Heart left ventricle (tissue), 16 donors: Measurements from ENCODE around the gene POT1. TPM values are rescaled to one million over a fixed set of nuclear protein-coding genes. Genes with fewer than 3 reads are reported as not detected.

ENCODE experiments used
- ATAC-seq, 4 donors: fragments of 200-7000 bp; cut with Tn5 transposase; one replicate each; pipeline ENCODE4 v1.9.1; 2020 to 2022; ENCODE audit warnings: moderate library complexity in 4 of 4, mild to moderate bottlenecking in 3 of 4, moderate number of reproducible peaks in 1 of 4
- DNase-seq, 5 donors: peaks; one replicate each; pipeline ENCODE4 v3.0.0-alpha.2; 2020
- H3K27ac ChIP-seq, 12 donors: fragments of 200-600 bp; sonication (generic) in 4 of 12; one replicate each; pipeline versions ENCODE4 v1.5.0 to v1.8.0; 2016 to 2022; ENCODE audit warnings: mild to moderate bottlenecking in 2 of 12
- H3K27me3 ChIP-seq, 9 donors: fragments of 200-600 bp; sonication (generic) in 2 of 9; one replicate each; pipeline versions ENCODE4 v1.5.1 to v1.8.0; 2016 to 2022; ENCODE audit warnings: mild to moderate bottlenecking in 3 of 9
- H3K36me3 ChIP-seq, 9 donors: fragments of 200-600 bp; sonication (generic) in 2 of 9; one replicate each; pipeline versions ENCODE4 v1.5.0 to v1.8.0; 2018 to 2022; ENCODE audit warnings: mild to moderate bottlenecking in 2 of 9
- H3K4me1 ChIP-seq, 12 donors: fragments of 200-600 bp; sonication (generic) in 4 of 12; one replicate each; pipeline versions ENCODE4 v1.5.0 to v1.8.0; 2016 to 2022; ENCODE audit warnings: mild to moderate bottlenecking in 3 of 12
- H3K4me3 ChIP-seq, 12 donors: fragments of 200-600 bp; sonication (generic) in 4 of 12; one replicate each; pipeline versions ENCODE4 v1.5.0 to v1.8.0; 2017 to 2022; ENCODE audit warnings: mild to moderate bottlenecking in 9 of 12, moderate library complexity in 4 of 12
- H3K9me3 ChIP-seq, 12 donors: fragments of 200-600 bp; sonication (generic) in 4 of 12; one replicate each; pipeline versions ENCODE4 v1.5.0 to v1.8.0; 2016 to 2022; ENCODE audit warnings: mild to moderate bottlenecking in 1 of 12
- CTCF ChIP-seq, 12 donors: fragments of 200-600 bp; sonication (generic) in 4 of 12; IDR thresholded peaks; one replicate each; pipeline versions ENCODE4 v1.5.0 to v1.8.0; 2018 to 2022; ENCODE audit warnings: antibody characterized with exemption in 12 of 12, mild to moderate bottlenecking in 5 of 12
- POLR2A ChIP-seq, 2 donors: fragments of 450-650 bp; IDR thresholded peaks; one replicate each; pipeline ENCODE4 v1.6.1; 2017; ENCODE audit warnings: antibody characterized with exemption in 2 of 2, mild to moderate bottlenecking in 2 of 2, moderate library complexity in 2 of 2
- WGBS, 4 donors: extraction: QIAGEN DNeasy Blood & Tissue Kit in 2 of 4; methylation state at CpG; one replicate each; pipeline versions ENCODE4 v1.1.5 to v1.1.7; 2013 to 2018; 5-methylcytosine and 5-hydroxymethylcytosine counted together
- intact Hi-C, 10 donors: fragments of 100-400 bp; cut with DNase I; formaldehyde crosslinking; loops; one replicate each; pipeline versions ENCODE4 v1.11.1 to v1.14.2; 2022
- polyA plus RNA-seq, 2 donors: library from polyadenylated mRNA; stranded (reverse); fragments of 200-250 nt; gene quantifications; one replicate each; pipeline ENCODE4 v1.2.3, GENCODE V29; 2013
- total RNA-seq, 9 donors: library from RNA; depleted of rRNA in 2 of 9; stranded (reverse); fragments of >200 nt in 2 of 9; fragmentation: NEBNext Ultra II Directional in 3 of 9; extraction: Animal tissue kit (Norgen Biotek cat#: 25700) in 3 of 9; gene quantifications; one replicate each; pipeline versions ENCODE4 v1.1.0 to v1.2.4, GENCODE V29; 2016 to 2023
- donor health status: ischemic (EF 13 %, LVEDD 7.1; RV severe dilation, severe dysfunction).
- donor health status: healthy with polysubstance abuse.
- donor health status: DM: no; HTN: yes; CAD: no.
- donor health status: DM: no; HTN: no; CAD: no.
- donor health status: ischemic (EF 25% LVEDD 6.9; RV normal size, moderate dysfunction).
- donor health status: ischemic (EF 25% LVEDD 5.7; RV mildly dilated, moderate dysfunction).
- donor health status: healthy.
- donor health status: DM: yes; HTN: yes; CAD: no.
- donor health status: ischemic (EF 35%, LVEDD 5.7; RV mildly dilated, moderate dysfunction).
- donor health status: nonischemic (EF 11% LVEDD 7.7; RV severe dilation, severe dysfunction).
- donor health status: DM: yes; HTN: yes; CAD: no.
- donor health status: PGD.
- donor health status: ischemic (EF 29% LVEDD 5.4; RV normal size, mild dysfunction).
- donor health status: nonischemic (EF 23%, LVEDD 6.1; RV moderate dilation, normal function).

The POT1 gene
- total and polyA plus RNA-seq, 11 donors: 6.4 to 24.1 (median 17.3) TPM

GRCh38 chr7:124813994-124814798 lies 115.4 kb downstream of the POT1 start:
- no peaks in the 10 kb centered on the region for H3K36me3 ChIP-seq
- H3K4me1 ChIP-seq: no peaks in the 10 kb centered on the region
- intact Hi-C loops: no loop called here
- H3K27ac ChIP-seq: no peak overlapping the region
- no peaks in the 10 kb centered on the region for H3K27me3 ChIP-seq
- peaks cover 0 to 5% (median 0%) of the 10 kb centered on the region in 12 donors for H3K9me3 ChIP-seq
- 86 to 94% (median 91%) methylated on average over 2 of the region's 2 CpGs for WGBS, 4 donors
- TF ChIP-seq CTCF (IDR thresholded peaks at IDR 0.05): no peak
- TF ChIP-seq POLR2A (IDR thresholded peaks at IDR 0.05): no peak
- DNase-seq (no peak), ATAC-seq (no peak)
- H3K4me3 ChIP-seq: no peak overlapping the region

- ATAC-seq (no peak), DNase-seq (no peak)
- H3K36me3 ChIP-seq: no peaks in the 10 kb centered on the region
- intact Hi-C loops: no loop called here
- no peaks in the 10 kb centered on the region for H3K9me3 ChIP-seq
- no peaks in the 10 kb centered on the region for H3K4me1 ChIP-seq
- 77 to 93% (median 81%) methylated on average over 2 of the region's 2 CpGs for WGBS, 4 donors
- H3K27ac ChIP-seq: no peak overlapping the region
- H3K27me3 ChIP-seq: no peaks in the 10 kb centered on the region
- TF ChIP-seq CTCF (IDR thresholded peaks at IDR 0.05) (no peak), POLR2A (IDR thresholded peaks at IDR 0.05) (no peak)
- no peak overlapping the region for H3K4me3 ChIP-seq
These were observed 116.9 kb downstream of the POT1 start for GRCh38 chr7:124812764-124813163.

DNA sequence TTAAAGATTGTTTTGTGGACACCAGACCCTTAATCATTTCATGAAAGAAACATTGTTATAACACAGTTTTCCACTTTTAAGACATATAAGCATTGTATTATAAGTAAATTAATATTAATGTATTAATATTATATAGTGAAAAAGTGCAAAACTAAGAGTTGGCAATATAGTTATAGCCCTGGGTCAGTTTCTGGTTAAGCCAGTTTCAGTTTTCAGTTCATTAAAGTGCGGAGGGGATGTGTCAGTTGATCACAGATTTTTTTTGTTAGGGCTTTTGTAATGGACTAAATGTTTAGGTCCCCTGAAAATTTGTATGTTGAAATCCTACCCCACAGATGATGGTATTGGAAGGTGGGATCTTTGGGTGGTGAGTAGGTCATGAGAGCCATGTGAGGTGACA lies 118.3 kb downstream of the POT1 start:
- TF ChIP-seq POLR2A (IDR thresholded peaks at IDR 0.05) (no peak), CTCF (IDR thresholded peaks at IDR 0.05) (no peak)
- Histone ChIP-seq H3K36me3 (no peaks in the 10 kb centered on the region), H3K4me1 (no peaks in the 10 kb centered on the region), H3K27ac (no peak overlapping the region), H3K4me3 (no peak overlapping the region), H3K9me3 (no peaks in the 10 kb centered on the region), H3K27me3 (no peaks in the 10 kb centered on the region)
- 92 to 100% (median 95%) methylated on average over 1 of the region's 1 CpG for WGBS, 4 donors
- no peak for DNase-seq
- ATAC-seq: no peak
- intact Hi-C loops: no loop called here

DNA sequence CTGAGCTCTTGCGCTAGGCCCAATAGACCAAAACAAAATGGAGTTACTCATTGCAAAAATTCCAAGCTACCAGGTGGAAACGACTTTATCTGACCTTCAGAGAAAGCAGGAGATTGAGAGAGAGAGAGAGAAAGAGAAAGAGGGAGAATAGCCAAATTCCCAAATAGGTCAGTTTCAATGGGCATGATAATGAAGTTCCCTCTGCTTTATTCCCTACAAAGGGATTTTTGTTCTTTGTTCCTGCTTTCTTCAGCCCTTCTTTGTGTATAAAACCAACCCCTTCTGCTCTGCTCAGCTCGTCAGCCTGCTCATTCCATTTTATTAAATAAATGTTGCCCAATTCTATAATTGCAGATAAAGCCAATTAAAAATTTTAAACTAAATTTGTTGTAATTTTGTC lies 119.0 kb downstream of the POT1 start:
- ATAC-seq: no peak
- TF ChIP-seq CTCF (IDR thresholded peaks at IDR 0.05): no peak
- TF ChIP-seq POLR2A (IDR thresholded peaks at IDR 0.05): no peak
- 61 to 68% (median 64%) methylated on average over 3 of the region's 3 CpGs for WGBS, 4 donors
- Histone ChIP-seq H3K9me3 (no peaks in the 10 kb centered on the region), H3K36me3 (no peaks in the 10 kb centered on the region), H3K4me3 (no peak overlapping the region), H3K4me1 (no peaks in the 10 kb centered on the region), H3K27ac (no peak overlapping the region), H3K27me3 (no peaks in the 10 kb centered on the region)
- intact Hi-C loops: no loop called here
- DNase-seq: no peak
